Breast epithelium (tissue), 3 donors: ENCODE measurements around the gene NUDT13.

ENCODE experiments used
- POLR2A ChIP-seq: fragments of 450-650 bp; IDR thresholded peaks from one replicate; pipeline ENCODE4 v1.6.1; 2016; ENCODE audit warnings: antibody characterized with exemption, mild to moderate bottlenecking, moderate library complexity
- POLR2AphosphoS5 ChIP-seq, 3 donors: sonication (generic); formaldehyde crosslinking; IDR thresholded peaks; one replicate each; pipeline ENCODE4 v1.6.1; 2017; ENCODE audit warnings: antibody characterized with exemption in 3 of 3
- TF ChIP-seq, protein P1 (sequence below), 3 donors: fragments of 450-650 bp; IDR thresholded peaks; one replicate each; pipeline ENCODE4 v1.5.1; 2016 to 2017; ENCODE audit warnings: antibody characterized with exemption in 3 of 3, mild to moderate bottlenecking in 3 of 3, moderate library complexity in 3 of 3

DNA sequence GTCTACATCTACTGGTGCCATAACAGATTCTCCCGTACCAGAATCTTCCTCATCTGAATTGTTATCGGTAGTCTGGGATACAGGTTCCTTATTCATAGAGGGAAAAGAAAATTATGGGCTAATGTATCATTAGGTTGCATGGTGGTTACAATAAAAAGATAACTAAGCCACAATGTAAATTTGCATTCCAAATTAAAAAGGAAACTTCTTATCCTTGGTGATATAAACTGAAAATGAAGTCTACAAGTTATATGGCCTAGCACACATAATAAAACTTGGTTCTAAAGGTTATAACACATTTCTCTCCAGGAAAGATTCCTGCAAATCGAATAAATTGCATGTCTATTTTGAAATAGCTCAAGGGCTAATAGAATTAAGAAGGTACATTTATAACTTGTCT is 24.5 kb downstream of the NUDT13 start:
- TF ChIP-seq, protein P1, sequence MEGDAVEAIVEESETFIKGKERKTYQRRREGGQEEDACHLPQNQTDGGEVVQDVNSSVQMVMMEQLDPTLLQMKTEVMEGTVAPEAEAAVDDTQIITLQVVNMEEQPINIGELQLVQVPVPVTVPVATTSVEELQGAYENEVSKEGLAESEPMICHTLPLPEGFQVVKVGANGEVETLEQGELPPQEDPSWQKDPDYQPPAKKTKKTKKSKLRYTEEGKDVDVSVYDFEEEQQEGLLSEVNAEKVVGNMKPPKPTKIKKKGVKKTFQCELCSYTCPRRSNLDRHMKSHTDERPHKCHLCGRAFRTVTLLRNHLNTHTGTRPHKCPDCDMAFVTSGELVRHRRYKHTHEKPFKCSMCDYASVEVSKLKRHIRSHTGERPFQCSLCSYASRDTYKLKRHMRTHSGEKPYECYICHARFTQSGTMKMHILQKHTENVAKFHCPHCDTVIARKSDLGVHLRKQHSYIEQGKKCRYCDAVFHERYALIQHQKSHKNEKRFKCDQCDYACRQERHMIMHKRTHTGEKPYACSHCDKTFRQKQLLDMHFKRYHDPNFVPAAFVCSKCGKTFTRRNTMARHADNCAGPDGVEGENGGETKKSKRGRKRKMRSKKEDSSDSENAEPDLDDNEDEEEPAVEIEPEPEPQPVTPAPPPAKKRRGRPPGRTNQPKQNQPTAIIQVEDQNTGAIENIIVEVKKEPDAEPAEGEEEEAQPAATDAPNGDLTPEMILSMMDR (IDR thresholded peaks at IDR 0.05) = no peak
- TF ChIP-seq POLR2AphosphoS5 (IDR thresholded peaks at IDR 0.05) (no peak), POLR2A (no peak)
